ENCODE measurements around the gene CFAP65.
A peak's percentile ranks its signal among the peaks of the same experiment; 100 is the strongest.

The CFAP65 gene

DNA sequence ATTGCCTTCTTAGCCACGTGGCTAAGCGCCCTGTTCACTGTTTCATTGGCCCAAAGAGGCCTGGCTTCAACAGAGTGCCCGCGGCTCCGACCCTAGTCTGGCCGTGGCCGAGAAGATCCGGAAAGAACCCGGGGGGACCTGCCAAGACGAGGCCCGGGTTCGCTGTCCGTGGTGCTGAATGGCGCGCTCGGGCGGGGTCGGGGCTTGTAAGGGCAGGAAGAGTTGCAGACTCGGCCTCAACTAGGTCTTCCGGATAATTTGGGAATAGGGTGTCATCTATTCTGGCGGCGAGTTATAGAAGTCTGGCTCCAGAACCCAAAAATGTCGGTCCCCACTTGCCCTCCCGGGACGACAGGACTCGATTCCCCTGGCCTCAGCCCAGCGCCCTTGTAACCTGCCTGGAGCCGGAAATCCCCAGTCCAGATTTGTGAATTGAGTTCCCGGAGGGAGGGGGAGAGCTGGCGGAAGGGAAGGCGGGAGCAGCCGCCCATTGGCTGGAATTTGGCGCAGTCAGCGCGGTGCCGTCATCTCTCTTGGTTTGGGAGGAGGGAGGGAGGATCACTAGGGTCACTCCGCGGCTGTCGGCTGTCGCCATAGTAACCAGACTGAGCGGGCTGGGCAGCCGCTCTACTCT lies 78.3 kb downstream of the CFAP65 start:
- DNase-seq = peak; percentile 97

GRCh38 chr2:218961651-218962570 lies 79.4 kb downstream of the CFAP65 start:
- DNase-seq = peak; percentile 57

DNA sequence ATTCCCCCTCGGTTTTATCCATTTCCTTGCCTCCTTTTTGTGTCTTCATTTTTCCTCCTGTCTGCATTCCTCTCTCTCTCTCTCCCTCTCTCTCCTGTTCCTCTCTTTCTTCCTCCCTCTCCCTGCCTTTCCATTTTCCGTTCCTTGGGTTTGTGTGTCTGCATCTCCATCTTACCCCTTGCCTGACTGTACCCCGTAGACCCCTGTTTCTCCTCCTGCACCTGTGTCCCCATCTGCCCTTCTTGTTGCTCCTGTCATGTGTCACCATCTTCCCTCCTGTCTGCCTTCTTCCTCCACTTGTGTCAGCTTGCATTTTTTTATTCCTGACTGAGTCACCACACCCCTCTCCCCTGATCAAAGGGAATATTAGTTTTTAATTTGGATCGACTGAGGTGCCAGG lies 80.1 kb downstream of the CFAP65 start:
- no peak for DNase-seq

DNA sequence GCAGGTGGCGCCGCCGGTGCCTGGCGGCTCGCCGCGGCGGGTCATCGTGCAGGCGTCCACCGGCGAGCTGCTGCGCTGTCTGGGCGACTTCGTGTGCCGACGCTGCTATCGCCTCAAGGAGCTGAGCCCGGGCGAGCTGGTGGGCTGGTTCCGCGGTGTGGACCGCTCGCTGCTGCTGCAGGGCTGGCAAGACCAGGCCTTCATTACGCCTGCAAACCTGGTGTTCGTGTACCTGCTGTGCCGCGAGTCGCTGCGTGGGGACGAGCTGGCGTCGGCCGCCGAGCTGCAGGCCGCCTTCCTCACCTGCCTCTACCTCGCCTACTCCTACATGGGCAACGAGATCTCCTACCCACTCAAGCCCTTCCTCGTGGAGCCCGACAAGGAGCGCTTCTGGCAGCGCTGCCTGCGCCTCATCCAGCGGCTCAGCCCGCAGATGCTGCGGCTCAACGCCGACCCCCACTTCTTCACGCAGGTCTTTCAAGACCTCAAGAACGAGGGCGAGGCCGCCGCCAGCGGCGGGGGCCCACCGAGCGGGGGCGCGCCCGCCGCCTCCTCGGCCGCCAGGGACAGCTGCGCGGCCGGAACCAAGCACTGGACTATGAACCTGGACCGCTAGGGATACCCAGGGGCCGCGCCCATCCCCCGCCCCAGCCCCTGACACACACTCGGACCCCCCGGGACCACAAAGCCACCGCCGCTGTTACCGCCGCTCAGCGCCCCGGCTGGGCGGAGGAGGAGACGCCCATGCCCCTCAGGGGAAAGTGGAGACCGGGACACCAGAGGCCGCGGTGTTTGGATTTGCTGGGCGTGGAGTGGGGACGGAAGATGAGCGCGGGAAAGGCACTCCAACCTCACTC lies 80.8 kb downstream of the CFAP65 start:
- DNase-seq = no peak

GRCh38 chr2:218959761-218960308 lies 81.5 kb downstream of the CFAP65 start:
- no peak for DNase-seq

- peak; percentile 90 for DNase-seq
Measured at GRCh38 chr2:218959141-218959731, 82.1 kb downstream of the CFAP65 start, which contains the start of gene CDK5R2. Gene CDK5R2 (plus strand): TSS chr2:218959666. CDS start chr2:218959821, 155 bp downstream.

DNA sequence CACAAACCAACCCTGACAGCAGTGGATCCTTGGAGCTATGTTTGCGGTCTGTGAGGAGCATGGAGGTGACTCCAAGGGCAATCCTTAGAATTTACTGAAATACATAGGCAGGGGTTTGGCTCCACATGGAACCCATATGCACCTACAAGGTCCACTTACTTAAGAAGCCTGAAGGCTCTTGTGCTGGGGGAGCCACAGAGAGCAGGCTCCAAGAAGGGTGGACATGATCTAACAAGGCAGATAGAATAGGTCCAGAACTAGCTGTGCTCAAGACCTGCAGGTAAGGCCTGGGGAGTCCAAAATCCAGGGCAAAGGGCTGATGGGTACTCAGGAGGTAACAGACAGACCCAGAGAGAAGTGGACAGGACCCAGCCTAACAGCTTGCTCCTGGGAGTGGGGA lies 83.0 kb downstream of the CFAP65 start:
- DNase-seq = no peak

DNA sequence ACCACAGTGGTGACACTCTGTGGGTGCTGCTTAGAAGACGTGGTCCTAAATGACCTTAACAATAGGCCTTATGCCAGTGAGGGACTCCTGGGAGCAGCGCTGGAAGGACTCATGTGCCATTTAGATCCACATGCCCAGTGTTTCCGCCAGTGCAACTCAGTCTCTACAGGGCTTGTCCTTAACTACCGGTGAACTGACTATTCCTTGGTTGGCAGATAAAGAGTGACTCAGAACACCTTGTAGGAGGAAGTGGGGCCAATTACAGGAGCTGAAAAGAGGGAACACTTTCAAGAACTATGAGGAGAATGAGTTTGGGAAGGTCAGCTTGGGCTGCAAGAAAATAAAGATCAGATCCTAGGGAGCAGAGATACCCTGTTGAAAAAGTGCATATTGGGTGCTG lies 83.6 kb downstream of the CFAP65 start:
- DNase-seq = no peak

DNA sequence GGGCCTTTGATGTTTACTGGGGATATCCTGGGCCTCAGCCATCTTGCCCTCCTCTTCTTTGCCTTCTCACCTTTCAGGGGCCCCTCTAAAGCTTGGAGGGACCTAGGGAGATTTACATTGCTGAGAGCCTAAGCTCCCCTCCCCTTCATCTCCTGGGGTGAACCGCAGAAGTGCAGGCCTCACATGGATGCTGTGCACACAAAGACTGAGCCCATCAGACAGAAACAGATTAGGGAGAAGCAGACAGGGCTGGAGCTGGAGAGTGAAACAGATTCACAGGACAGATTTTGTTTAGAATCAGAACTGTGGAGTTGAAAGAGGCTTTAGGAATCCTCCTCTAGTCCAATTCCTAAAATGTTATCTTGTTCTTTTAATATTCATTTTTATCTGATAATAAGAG lies 85.3 kb downstream of the CFAP65 start:
- DNase-seq = no peak

GRCh38 chr2:218954541-218955300 lies 86.6 kb downstream of the CFAP65 start:
- DNase-seq = no peak

DNA sequence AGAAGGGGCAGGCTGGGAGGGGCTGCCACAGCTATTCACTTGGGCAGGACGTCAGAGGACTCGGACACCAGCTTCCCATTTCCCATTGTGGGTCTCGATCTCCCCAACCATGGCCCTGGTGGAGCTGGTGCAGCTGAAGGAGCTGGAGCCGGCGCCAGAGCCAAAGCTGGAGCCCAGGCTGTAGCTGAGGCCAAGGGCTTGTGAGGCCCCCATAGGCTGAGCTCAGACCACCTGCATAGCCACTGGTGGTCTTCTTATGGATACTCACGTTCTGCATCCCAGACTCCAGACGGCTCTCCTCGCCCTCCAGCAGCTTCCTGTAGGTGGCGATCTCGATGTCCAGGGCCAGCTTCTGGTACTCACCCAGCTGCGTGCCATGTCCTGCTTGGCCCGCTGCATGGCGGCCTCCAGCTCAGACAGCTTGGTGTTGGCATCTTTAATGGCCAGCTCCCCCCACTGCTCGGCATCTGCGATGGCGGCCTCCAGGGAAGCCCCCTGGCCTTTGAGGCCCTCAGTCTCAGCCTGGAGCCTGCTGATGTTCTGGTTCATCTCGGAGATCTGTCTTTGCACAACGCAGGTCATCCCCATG lies 87.9 kb downstream of the CFAP65 start:
- no peak for DNase-seq

Data from NCI-H774 (cell line).